Right kidney (tissue), 1 donor: Measurements from ENCODE around the gene EFNB2.

Experiments used
- DNase-seq: peaks from one replicate; pipeline ENCODE4 v3.0.0-alpha.2; 2016

Gene EFNB2

GRCh38 chr13:106503272-106503671 is 32.2 kb downstream of the EFNB2 start:
- DNase-seq: no peak

- DNase-seq: no peak
These were observed 35.0 kb downstream of the EFNB2 start for GRCh38 chr13:106500445-106500844.

- DNase-seq: no peak
These were observed 35.6 kb downstream of the EFNB2 start for GRCh38 chr13:106499896-106500295.

DNA sequence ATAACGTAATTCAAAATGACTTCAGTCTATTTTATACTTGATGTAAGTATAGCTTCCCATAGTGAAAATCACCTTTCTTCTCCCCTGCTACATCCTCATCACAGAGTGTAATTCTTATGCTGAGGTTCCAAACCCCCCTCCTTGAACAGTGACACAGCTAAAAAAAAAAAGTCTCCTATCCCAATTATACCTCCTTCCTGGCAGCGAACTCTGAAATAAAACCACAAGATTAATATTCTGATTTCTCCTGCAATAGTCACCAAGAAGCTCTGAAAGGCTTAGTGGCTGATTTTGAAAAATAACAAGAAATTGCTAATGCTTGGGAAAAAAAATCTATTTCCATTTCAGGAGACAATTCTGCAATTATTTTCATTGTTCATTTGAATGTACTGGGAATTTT is 36.3 kb downstream of the EFNB2 start:
- no peak for DNase-seq

- DNase-seq: no peak
These were observed 36.9 kb downstream of the EFNB2 start for GRCh38 chr13:106498571-106498970.

GRCh38 chr13:106498158-106498557 is 37.3 kb downstream of the EFNB2 start:
- no peak for DNase-seq

GRCh38 chr13:106497079-106497478 is 38.4 kb downstream of the EFNB2 start:
- DNase-seq: no peak

GRCh38 chr13:106496072-106496997 is 39.1 kb downstream of the EFNB2 start:
- no peak for DNase-seq

DNA sequence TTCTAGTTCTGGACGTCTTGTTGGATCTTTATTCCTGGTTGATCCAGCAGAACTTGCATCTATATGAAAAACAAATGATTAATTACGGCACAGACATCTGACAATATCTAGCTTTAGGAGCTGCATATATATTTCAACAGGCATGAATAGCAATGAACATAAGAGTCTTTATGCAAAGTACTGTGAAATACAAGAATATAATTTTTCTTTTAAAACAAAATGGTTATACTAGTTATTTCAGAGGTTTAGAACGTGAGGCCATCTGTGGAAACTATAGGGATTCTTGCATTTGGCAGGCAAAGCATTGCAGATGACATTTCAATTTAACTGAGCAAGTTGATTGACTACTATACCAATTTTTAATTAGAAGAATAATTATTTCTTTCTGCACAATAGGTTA is 40.5 kb downstream of the EFNB2 start:
- DNase-seq: no peak

DNA sequence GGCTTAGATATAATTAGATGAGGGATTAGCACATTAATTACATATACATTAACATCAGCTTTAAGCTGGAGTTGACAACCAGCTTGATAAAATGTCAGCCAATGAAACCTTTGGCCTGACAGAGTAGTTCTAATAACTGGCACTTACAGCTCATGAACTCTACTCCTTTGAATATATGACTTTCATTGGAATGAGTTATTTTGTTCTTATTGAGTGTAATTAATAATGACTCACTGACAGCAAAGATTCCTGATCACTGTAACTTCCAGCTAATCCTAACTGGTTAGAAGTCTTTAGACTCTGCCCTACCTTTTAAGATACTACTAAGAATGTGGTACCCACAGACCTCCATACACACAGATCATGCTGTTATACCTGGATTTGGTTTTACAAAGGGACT is 41.0 kb downstream of the EFNB2 start:
- no peak for DNase-seq

DNA sequence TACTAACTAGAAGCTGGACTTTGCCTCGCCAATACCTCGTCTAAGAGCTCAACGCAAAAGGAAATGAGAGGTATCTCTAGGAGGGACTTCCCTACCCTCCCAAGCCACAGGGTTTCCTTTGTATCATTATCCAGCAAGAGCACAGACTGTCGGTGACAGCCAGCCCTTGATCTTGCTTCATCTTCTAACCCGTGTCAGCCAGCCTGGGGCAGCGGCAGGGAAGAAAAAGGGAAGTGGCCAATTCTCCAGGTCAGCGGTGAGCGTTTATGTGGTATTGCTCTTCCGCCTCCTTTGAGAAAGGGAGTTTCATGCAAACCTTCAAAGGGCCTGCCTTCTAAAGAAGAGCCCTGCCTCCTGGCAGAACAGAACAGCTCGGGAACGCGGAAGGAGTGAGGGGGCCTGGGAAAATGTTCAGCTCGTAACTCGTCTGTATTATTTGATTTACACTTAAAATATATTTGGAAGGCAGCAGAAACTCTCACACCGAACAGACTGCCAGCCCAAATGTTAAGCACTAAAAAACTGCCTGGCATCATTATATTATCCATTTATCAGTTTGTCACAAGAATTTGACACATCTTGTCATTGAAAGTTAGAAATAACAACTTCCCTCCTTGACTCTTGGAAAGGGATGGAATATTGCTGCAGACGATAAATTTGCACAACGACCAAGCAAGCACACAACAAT is 41.8 kb downstream of the EFNB2 start:
- no peak for DNase-seq

- DNase-seq: no peak
These were observed 42.6 kb downstream of the EFNB2 start for GRCh38 chr13:106492588-106493475.

DNA sequence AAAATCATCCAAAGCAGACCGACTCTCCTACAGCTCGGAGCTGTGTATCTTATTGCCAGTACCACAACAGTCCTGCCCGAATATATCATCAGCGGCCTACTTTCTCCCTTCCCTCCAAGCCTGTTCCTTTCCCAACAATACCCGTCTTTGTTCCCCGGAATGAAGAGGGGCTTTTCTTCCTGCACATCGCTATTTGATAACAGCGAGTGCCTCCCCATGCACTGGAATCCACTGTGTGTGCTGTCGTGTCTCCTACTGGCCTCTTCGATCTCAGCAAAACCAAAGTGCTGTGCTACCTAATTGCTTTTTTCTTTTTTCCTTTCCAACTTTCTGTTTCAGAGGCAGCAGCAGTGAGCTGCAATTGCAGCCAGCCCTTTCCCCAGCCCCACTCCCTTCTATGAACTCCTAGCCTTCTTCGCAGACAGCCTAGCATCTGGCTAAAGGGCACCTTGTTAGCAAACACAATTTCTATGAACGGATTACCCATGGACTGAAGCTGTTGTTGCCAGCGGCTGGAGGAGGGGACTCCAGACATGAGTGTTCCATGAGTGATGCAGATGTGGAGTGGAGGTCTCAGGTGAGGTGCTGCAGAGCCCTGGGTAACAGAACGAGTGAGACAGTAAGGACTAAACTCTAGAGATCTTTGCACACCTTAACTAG is 43.4 kb downstream of the EFNB2 start:
- DNase-seq: no peak

DNA sequence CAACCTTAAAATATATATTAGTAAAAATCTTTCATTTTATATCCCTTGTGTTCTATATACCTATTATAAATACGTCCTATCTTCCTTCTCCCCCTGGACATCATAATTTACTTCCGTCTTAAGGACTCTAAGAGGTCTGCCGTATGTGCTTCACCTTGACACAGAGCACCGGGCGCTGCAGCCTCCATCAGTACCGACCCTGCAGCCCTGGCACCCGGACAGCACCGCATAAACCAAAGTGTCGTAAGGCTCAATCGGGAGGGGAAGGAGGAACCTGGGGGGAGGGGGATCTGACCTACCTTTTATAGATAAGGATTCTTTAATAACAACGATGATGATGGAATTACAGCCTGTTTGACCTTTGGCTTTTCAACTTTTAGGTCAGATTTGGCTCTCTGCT is 44.0 kb downstream of the EFNB2 start:
- DNase-seq: no peak

- no peak for DNase-seq
These were observed 44.7 kb downstream of the EFNB2 start for GRCh38 chr13:106490569-106491321.

DNA sequence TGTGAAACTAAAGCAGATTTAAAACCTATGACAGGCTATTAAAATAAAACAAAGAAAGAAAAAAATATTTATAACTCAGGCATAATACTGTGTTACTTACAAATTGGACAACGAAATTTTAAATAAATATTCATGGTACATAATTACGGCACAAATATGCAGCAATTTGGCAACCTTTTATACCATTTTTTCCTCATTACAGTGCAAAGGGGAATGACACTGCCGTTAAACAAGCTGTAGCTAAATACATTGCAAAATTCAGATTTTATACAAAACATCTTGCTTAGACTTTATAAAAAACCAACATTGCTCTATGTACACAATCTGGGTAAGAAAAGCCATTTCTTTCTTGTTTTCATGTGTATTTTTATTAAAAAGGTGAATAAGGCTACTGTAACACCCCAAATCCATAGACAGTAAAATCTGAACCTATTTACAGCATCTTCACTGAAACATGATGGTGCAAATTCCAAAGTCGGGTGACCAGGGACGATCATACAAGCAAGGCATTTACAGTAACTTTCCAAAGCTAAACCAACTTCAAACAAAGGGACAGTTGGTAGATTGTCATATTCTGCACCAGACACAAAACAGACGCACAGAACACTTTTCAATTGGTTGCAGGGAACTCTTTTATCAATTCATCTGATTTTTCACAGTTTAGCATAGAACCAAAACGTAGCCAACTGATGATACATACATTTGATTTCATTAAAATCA is 45.5 kb downstream of the EFNB2 start:
- DNase-seq: no peak

- DNase-seq: no peak
These were observed 46.8 kb downstream of the EFNB2 start for GRCh38 chr13:106488686-106489085.

GRCh38 chr13:106488076-106488475 is 47.4 kb downstream of the EFNB2 start:
- DNase-seq: no peak

GRCh38 chr13:106487129-106487528 is 48.3 kb downstream of the EFNB2 start:
- DNase-seq: no peak

DNA sequence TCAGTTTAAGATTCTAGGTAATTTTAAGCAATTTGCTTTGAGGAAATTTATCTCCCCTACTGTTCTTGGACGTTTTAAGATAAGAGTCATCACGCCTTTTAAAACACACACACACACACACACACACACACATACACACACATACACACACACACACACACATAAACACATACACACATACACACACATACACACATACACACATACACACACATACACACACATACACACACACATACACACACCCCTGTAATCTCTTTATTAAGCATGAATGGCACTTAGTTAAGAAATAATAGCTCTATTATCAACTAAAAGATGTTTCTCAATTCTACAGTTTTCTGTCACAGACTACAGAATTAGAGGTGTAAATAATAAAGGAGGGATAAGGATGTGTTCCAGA is 49.2 kb downstream of the EFNB2 start:
- DNase-seq: no peak
